Measurements from ENCODE around the gene FBN1. TPM values are rescaled to one million over a fixed set of nuclear protein-coding genes. Genes with fewer than 3 reads are reported as not detected.
A peak's percentile ranks its signal among the peaks of the same experiment; 100 is the strongest.

Gene FBN1
- total and polyA plus RNA-seq, 10 of the 15 experiments (the other 5 are each of a cell fraction or from before 2014, with no cell fraction given): 2.2 to 15.3 (median 7.0) TPM

DNA sequence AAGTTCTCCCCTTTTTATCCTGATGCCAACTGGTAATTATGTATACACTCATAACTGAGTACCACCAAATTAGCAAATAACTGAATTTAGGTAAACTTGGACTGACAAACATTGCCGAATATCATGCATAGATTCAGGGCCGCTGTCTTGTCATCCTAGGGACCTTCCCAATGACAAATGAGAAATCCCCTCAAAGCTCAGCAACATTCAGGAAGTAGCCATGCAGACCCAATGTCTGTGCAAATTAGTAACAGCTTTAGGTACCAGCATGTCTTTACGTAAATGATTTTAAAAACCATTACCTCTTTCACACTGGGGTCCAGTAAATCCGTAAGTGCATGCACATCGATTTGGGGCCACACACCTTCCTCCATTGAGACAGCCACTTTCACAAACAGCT lies 49.5 kb downstream of the FBN1 start:
- Histone ChIP-seq H4K20me1 (ENCODE audit: control insufficient read depth, insufficient read depth) (no peaks in the 10 kb centered on the region), H3K27me3 (replicated peaks in 1 of 2; ENCODE audit: control insufficient read depth in 2 of 2, insufficient read depth in 2 of 2, low read length in 1 of 2) (no peaks in the 10 kb centered on the region), H3K36me3 (ENCODE audit: control insufficient read depth in 2 of 2, insufficient read depth in 2 of 2, low read length in 1 of 2) (no peaks in the 10 kb centered on the region), H3K4me2 (ENCODE audit: control insufficient read depth, insufficient read depth) (peak overlapping the region; percentile 91), H3K79me2 (ENCODE audit: control insufficient read depth, insufficient read depth, low read length) (no peaks in the 10 kb centered on the region), H3K4me3 (peak overlapping the region; percentile 39; the same call in 1 of the 2 replicates), H3K9me3 (replicated peaks; ENCODE audit: control insufficient read depth, insufficient read depth, low read length) (no peaks in the 10 kb centered on the region), H3K9ac (ENCODE audit: control insufficient read depth, insufficient read depth, low read length) (peak overlapping the region; percentile 45), H3K4me1 (ENCODE audit: control insufficient read depth, insufficient read depth, low read length) (peaks cover 11% of the 10 kb centered on the region), H2AFZ (ENCODE audit: control insufficient read depth, low read depth, low read length) (peak overlapping the region; percentile 70), H3K27ac (ENCODE audit: control insufficient read depth, insufficient read depth) (peak overlapping the region; percentile 49)
- FAIRE-seq (no peak), DNase-seq (ENCODE audit: low read depth, low spot score) (peak; percentile 45), ATAC-seq (peak; percentile 91)
- in situ Hi-C loops (cut with MboI) (no loop called here), intact Hi-C loops (cut with micrococcal nuclease; ENCODE audit: unreplicated experiment) (no loop called here)
- BruUV-seq (replicated peaks): no TSS peak
- ChIA-PET SMC1A (ENCODE audit: uncharacterized antibody, unreplicated experiment) (interaction anchor here (0.7 to 2.6 kb wide), 18 partner anchors 8 to 241 kb away, joined by 3 to 10 read pairs (median 4); no protein-coding TSS in a partner anchor), RAD21 (ENCODE audit: unreplicated experiment) (interaction anchor here (0.6 to 2.1 kb wide), 18 partner anchors 15 to 282 kb away, joined by 3 to 9 read pairs (median 4); partner anchors contain the start of genes EID1 and FBN1), CTCF (interaction anchor here (0.7 to 1.5 kb wide), 5 partner anchors 8 to 237 kb away, joined by 3 to 7 read pairs (median 4); no protein-coding TSS in a partner anchor), POLR2A (interaction anchor here (0.8 to 1.7 kb wide), 6 partner anchors 15 to 202 kb away, joined by 3 to 6 read pairs (median 3); no protein-coding TSS in a partner anchor)
- WGBS (ENCODE audit: insufficient coverage, insufficient replicate concordance, low lambda C conversion rate, missing lambda C conversion rate): under 1% methylated on average over 5 of the region's 5 CpGs
- TF ChIP-seq LARP7 (IDR thresholded peaks at IDR 0.05): no peak
- TF ChIP-seq, protein P1, sequence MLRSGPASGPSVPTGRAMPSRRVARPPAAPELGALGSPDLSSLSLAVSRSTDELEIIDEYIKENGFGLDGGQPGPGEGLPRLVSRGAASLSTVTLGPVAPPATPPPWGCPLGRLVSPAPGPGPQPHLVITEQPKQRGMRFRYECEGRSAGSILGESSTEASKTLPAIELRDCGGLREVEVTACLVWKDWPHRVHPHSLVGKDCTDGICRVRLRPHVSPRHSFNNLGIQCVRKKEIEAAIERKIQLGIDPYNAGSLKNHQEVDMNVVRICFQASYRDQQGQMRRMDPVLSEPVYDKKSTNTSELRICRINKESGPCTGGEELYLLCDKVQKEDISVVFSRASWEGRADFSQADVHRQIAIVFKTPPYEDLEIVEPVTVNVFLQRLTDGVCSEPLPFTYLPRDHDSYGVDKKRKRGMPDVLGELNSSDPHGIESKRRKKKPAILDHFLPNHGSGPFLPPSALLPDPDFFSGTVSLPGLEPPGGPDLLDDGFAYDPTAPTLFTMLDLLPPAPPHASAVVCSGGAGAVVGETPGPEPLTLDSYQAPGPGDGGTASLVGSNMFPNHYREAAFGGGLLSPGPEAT (IDR thresholded peaks at IDR 0.05; ENCODE audit: low read depth): peak; percentile 43; the same call in 1 of the 2 replicates
- TF ChIP-seq NR2C1 (IDR thresholded peaks at IDR 0.05): no peak
- TF ChIP-seq RELA (IDR thresholded peaks at IDR 0.05; ENCODE audit: borderline replicate concordance, partially characterized antibody): peak; percentile 43
- 0 out of 2 replicates have a peak, but pooled peaks have one; percentile 15 for TF ChIP-seq BACH1 (IDR thresholded peaks at IDR 0.05; ENCODE audit: borderline replicate concordance)
- no peak for TF ChIP-seq BRCA1 (IDR thresholded peaks at IDR 0.05; ENCODE audit: low read depth, low read length)
- TF ChIP-seq, protein P2, sequence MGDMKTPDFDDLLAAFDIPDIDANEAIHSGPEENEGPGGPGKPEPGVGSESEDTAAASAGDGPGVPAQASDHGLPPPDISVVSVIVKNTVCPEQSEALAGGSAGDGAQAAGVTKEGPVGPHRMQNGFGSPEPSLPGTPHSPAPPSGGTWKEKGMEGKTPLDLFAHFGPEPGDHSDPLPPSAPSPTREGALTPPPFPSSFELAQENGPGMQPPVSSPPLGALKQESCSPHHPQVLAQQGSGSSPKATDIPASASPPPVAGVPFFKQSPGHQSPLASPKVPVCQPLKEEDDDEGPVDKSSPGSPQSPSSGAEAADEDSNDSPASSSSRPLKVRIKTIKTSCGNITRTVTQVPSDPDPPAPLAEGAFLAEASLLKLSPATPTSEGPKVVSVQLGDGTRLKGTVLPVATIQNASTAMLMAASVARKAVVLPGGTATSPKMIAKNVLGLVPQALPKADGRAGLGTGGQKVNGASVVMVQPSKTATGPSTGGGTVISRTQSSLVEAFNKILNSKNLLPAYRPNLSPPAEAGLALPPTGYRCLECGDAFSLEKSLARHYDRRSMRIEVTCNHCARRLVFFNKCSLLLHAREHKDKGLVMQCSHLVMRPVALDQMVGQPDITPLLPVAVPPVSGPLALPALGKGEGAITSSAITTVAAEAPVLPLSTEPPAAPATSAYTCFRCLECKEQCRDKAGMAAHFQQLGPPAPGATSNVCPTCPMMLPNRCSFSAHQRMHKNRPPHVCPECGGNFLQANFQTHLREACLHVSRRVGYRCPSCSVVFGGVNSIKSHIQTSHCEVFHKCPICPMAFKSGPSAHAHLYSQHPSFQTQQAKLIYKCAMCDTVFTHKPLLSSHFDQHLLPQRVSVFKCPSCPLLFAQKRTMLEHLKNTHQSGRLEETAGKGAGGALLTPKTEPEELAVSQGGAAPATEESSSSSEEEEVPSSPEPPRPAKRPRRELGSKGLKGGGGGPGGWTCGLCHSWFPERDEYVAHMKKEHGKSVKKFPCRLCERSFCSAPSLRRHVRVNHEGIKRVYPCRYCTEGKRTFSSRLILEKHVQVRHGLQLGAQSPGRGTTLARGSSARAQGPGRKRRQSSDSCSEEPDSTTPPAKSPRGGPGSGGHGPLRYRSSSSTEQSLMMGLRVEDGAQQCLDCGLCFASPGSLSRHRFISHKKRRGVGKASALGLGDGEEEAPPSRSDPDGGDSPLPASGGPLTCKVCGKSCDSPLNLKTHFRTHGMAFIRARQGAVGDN (IDR thresholded peaks at IDR 0.05): peak; percentile 33
- TF ChIP-seq JUNB (IDR thresholded peaks at IDR 0.05): 0 out of 2 replicates have a peak, but pooled peaks have one; percentile 6
- TF ChIP-seq, protein P3, sequence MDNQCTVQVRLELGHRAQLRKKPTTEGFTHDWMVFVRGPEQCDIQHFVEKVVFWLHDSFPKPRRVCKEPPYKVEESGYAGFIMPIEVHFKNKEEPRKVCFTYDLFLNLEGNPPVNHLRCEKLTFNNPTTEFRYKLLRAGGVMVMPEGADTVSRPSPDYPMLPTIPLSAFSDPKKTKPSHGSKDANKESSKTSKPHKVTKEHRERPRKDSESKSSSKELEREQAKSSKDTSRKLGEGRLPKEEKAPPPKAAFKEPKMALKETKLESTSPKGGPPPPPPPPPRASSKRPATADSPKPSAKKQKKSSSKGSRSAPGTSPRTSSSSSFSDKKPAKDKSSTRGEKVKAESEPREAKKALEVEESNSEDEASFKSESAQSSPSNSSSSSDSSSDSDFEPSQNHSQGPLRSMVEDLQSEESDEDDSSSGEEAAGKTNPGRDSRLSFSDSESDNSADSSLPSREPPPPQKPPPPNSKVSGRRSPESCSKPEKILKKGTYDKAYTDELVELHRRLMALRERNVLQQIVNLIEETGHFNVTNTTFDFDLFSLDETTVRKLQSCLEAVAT (IDR thresholded peaks at IDR 0.05): no peak
- TF ChIP-seq, protein P4, sequence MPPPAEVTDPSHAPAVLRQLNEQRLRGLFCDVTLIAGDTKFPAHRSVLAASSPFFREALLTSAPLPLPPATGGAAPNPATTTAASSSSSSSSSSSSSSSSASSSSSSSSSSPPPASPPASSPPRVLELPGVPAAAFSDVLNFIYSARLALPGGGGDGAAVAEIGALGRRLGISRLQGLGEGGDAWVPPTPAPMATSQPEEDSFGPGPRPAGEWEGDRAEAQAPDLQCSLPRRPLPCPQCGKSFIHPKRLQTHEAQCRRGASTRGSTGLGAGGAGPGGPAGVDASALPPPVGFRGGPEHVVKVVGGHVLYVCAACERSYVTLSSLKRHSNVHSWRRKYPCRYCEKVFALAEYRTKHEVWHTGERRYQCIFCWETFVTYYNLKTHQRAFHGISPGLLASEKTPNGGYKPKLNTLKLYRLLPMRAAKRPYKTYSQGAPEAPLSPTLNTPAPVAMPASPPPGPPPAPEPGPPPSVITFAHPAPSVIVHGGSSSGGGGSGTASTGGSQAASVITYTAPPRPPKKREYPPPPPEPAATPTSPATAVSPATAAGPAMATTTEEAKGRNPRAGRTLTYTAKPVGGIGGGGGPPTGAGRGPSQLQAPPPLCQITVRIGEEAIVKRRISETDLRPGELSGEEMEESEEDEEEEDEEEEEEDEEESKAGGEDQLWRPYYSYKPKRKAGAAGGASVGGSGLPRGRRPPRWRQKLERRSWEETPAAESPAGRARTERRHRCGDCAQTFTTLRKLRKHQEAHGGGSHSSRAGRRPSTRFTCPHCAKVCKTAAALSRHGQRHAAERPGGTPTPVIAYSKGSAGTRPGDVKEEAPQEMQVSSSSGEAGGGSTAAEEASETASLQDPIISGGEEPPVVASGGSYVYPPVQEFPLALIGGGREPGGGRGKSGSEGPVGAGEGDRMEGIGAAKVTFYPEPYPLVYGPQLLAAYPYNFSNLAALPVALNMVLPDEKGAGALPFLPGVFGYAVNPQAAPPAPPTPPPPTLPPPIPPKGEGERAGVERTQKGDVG (CRISPR knock-in tag; IDR thresholded peaks at IDR 0.05): no peak
- no peak for TF ChIP-seq BMI1 (IDR thresholded peaks at IDR 0.05; ENCODE audit: borderline replicate concordance)
- TF ChIP-seq RBBP5 (conservative IDR thresholded peaks at IDR 0.05): no peak
- TF ChIP-seq IKZF1 (conservative IDR thresholded peaks at IDR 0.05): 0 out of 2 replicates have a peak, but pooled peaks have one; percentile 26
